GM08714 (cell line): ENCODE data around the gene COA4.
A peak's percentile ranks its signal among the peaks of the same experiment; 100 is the strongest.
"Not testable (repeated sequence)": the region's sequence is repeated elsewhere in the genome, so short reads cannot be mapped to it uniquely, and the experiment has no call there.

Experiments used
- H3K4me3 ChIP-seq: fragments of 200-500 bp; sonication (Bioruptor generic); 2 replicates; pipeline ENCODE4 v1.5.1; 2014; ENCODE audit warnings: mild to moderate bottlenecking, low read length, inconsistent platforms
- ZNF274 ChIP-seq: IDR thresholded peaks from 2 replicates; pipeline ENCODE4 v1.6.1; 2012; ENCODE audit warnings: mild to moderate bottlenecking, low read depth, low read length

COA4 gene

DNA sequence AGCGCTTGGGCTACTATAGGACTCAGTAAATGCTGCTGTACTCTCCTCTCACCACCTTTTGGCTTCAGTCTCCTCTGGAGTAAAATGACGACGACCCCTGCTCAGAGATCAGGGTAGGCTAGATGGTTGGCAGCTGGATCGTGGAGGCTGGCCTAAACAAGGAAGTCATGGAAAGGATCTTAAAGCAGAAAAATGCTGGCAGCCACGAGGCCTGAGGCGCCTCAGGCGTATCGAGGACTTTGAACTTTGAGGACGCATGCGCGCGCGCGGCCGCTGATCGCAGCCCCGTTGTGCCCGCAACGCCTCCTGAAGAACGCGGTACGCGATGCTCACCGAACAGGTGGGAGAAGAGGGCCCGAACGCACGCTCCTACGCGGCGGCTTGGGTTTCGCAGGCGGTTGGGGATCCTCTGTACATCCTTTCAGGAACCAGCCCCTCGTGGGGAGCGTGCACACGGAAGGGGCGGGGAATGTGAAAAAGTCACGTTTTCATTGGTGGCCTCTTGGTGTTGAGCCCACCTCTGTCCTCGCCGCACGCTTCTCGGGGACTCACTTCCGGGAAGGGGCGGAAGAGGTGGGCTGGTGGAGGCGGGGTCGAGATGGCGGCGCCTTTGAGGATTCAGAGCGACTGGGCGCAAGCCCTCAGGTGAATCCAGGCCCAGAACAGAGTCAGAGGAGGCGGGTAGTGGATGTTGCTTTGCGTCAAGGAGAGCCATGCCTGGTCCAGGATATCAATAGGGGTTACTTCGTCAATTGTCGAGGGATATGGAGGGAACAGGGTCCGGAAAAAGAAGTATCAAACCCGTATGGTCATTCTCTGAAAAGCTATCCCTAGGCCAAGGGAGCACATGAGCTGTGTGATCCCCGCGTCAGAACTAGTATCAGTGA lies at the start of gene COA4, which contains the start of gene PAAF1:
Gene COA4 (minus strand): TSS at position 423 of the 887 bp plus-strand sequence. CDS start 3,468 bp downstream, outside the sequence.
Gene PAAF1 (plus strand): TSS at position 576 of the 887 bp plus-strand sequence. CDS start 23 bp downstream, at position 599.
- peak within 1 kb of the TSS; percentile 90 for H3K4me3 ChIP-seq
- TF ChIP-seq ZNF274 = no peak

- H3K4me3 ChIP-seq = no peak overlapping the region
- TF ChIP-seq ZNF274 = no peak
Observed at GRCh38 chr11:73921180-73921579, 44.5 kb upstream of the COA4 start.

- no peak overlapping the region for H3K4me3 ChIP-seq
- no peak for TF ChIP-seq ZNF274
Observed at GRCh38 chr11:73916435-73916834, 39.8 kb upstream of the COA4 start.

DNA sequence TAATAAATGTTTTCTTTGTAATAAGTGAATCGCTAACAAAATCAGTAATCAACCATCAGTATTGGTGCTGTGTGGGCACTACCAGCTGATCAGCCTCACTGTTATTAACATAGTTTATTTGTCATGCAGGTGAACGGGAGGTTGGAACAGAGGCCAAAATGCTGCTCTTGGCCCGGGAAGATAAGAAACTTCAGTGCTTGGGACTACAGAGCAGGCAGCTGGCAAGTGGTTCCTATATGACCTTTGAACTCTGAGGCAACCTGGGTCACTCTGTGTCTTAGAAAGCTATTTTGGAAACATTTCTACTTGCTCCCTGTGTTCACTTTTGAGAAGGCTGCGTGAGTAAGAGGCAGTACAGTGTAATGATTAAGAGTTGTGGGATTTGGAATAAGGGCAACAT lies 37.6 kb upstream of the COA4 start:
- no peak for TF ChIP-seq ZNF274

DNA sequence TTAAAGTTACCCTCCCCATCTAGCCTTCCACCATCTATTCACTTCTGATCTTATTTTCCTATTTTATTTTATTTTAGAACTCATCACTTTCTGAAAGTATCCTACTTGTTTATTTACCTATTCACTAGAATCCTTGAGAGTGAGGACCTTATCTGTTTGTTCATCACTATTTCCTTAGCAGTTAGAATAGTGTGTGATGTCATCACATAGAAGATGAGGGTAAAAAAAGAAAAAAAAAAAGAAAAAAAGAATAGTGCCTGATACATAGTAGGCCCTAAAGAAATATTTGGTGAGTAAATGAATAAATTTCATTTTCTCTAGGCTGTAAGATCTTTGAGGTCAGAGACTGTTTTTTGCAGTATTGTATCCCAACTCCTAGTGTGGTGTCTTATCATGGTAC lies 36.8 kb upstream of the COA4 start:
- TF ChIP-seq ZNF274 = no peak

More for the DNA sequence above, 37.6 kb upstream of the COA4 start:
- no peak overlapping the region for H3K4me3 ChIP-seq

GRCh38 chr11:73912026-73912425 lies 35.4 kb upstream of the COA4 start:
- no peak for TF ChIP-seq ZNF274
- no peak overlapping the region for H3K4me3 ChIP-seq

More for the DNA sequence above, 36.8 kb upstream of the COA4 start:
- H3K4me3 ChIP-seq = no peak overlapping the region

DNA sequence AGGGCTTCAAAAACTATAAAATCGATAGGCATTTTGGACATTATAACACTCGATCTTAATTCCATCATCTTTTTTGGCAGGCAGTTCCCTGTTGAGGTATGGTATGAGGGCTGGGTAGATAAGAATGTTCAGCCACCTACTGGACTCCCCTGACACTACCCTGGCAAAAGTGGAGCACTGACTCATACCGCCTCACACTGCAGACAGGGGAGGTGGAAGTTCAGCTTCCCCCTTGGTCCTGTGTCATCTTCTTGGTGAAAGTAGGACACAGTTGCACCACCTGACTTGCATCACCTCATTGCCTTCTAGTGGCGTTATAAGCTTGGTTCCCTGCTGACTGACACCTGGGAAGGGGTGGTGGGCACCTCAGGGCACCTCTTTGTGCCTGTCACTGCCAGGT lies 30.5 kb upstream of the COA4 start:
- H3K4me3 ChIP-seq = no peak overlapping the region
- no peak for TF ChIP-seq ZNF274

DNA sequence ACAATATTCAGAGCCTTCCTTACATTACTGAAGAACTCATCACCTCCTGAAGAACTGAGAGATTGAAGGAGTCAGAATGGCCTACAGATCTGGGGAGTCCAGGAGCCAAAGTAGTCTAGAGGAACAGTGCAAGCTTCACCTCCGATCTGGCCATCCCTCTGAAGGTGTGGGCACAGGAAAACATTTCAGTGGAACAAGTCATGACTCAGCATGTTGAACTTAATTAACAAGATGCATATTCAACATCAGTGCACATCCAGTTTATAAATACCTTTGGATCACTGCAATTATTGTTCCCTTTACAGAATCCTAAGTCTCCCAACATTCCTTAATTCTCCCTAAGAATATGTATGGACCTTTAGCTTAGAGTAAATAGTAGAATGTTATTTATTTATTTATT lies 25.7 kb upstream of the COA4 start:
- no peak overlapping the region for H3K4me3 ChIP-seq
- no peak for TF ChIP-seq ZNF274

DNA sequence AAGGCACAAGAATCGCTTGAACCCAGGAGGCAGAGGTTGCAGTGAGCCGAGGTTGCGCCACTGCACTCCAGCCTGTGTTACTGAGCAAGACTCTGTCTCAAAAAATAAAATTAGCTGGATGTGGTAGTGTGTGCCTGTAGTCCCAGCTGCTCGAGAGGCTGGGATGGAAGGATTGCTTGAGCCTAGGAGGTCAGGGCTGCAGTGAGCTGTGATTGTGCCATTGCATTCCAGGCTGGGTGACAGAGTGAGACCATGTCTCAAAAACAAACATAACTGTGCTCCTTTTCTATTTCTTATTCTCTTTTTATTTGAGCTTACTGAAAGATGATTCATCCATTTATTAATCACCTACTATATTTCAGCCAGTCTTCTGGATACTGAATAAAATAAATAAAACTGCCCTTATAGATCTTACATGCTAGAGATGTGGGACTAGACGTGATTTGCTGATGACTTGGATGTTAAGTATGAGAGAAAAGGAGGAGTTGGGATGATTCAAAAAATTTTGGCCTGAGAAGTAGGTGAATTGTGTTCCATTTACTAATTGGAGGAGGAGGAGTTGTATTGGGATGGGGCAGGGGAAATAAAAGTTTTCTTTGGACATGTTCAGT lies 18.2 kb upstream of the COA4 start:
- H3K4me3 ChIP-seq = no peak overlapping the region
- TF ChIP-seq ZNF274 = no peak

GRCh38 chr11:73893041-73893440 lies 16.4 kb upstream of the COA4 start:
- H3K4me3 ChIP-seq = no peak overlapping the region
- TF ChIP-seq ZNF274 = no peak

DNA sequence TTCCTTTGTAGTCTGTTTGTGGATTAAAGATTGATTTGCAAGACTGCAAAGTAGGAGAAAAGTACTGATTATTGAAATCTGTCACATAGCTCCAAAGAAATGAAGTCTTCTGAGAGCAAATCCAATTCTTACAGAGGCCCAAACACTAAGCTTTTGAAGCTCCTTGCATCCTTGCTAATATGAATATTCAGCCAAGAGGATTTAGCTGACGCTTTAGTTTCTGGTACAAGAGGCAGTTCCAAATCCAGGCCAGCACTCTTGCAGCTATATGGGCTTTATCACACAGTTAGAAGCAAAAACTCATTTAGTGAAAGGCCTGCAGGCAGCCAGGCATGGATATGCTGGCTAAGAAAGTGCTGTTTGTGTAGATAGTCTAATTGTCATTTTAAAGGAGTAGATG lies 12.9 kb upstream of the COA4 start:
- no peak overlapping the region for H3K4me3 ChIP-seq
- no peak for TF ChIP-seq ZNF274

GRCh38 chr11:73889019-73889418 lies 12.4 kb upstream of the COA4 start:
- no peak overlapping the region for H3K4me3 ChIP-seq
- TF ChIP-seq ZNF274 = no peak

DNA sequence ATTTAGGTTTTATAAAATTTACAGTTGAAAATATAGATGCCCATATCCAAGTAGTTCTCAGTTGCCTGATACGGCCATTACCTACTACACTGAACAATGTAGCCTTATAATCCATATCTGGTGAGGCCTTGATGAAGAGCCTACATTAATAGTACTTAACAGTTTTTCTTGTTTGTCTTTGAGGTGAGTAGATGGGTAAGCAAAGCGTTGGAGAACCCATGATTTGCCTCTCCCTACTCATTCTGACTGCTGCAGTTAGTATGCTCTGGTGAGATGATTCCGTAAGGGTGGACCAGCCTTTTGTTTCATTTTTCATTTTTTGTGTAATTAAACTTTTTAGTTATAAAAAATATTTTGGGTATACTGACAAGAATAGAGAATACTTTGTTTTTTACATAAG lies 11.6 kb upstream of the COA4 start:
- H3K4me3 ChIP-seq = no peak overlapping the region
- TF ChIP-seq ZNF274 = no peak

- TF ChIP-seq ZNF274 = no peak
- H3K4me3 ChIP-seq = no peak overlapping the region
Observed at GRCh38 chr11:73883856-73884255, 7.2 kb upstream of the COA4 start.

- H3K4me3 ChIP-seq = not testable (repeated sequence)
Observed at GRCh38 chr11:73880449-73880848, 3.8 kb upstream of the COA4 start.

GRCh38 chr11:73878771-73879170 lies 2.1 kb upstream of the COA4 start:
- no peak overlapping the region for H3K4me3 ChIP-seq
- no peak for TF ChIP-seq ZNF274
